Smooth muscle cell (in vitro differentiated cells): ENCODE measurements around the gene GDPD3. TPM values are rescaled to one million over a fixed set of nuclear protein-coding genes. Genes with fewer than 3 reads are reported as not detected.

ENCODE experiments used
- DNase-seq: peaks from one replicate; lab custom pipeline; 2025; ENCODE audit not compliant: unreplicated experiment; lab: John Stamatoyannopoulos, UW
- H2AFZ ChIP-seq: fragments of 200-600 bp; sonication (generic); 2 replicates; pipeline ENCODE4 v1.6.0; 2016; ENCODE audit warnings: antibody characterized with exemption, low read depth, mild to moderate bottlenecking
- H3F3A ChIP-seq: fragments of 200-600 bp; sonication (generic); 2 replicates; pipeline ENCODE4 v1.6.0; 2017; ENCODE audit warnings: antibody characterized with exemption, low read depth
- H3K27ac ChIP-seq: fragments of 200-600 bp; sonication (generic); 2 replicates; pipeline ENCODE4 v1.5.1; 2016; ENCODE audit warnings: low read depth, mild to moderate bottlenecking
- H3K27me3 ChIP-seq: fragments of 200-600 bp; sonication (generic); 2 replicates; pipeline ENCODE4 v1.6.1; 2016; ENCODE audit warnings: low read depth, mild to moderate bottlenecking
- H3K36me3 ChIP-seq: fragments of 200-600 bp; sonication (generic); 2 replicates; pipeline ENCODE4 v1.5.1; 2016; ENCODE audit warnings: low read depth
- H3K4me1 ChIP-seq: fragments of 200-600 bp; sonication (generic); 2 replicates; pipeline ENCODE4 v1.5.1; 2016; ENCODE audit warnings: low read depth
- H3K4me2 ChIP-seq: fragments of 200-600 bp; sonication (generic); 2 replicates; pipeline ENCODE4 v1.6.0; 2016; ENCODE audit warnings: mild to moderate bottlenecking
- H3K4me3 ChIP-seq: fragments of 200-600 bp; sonication (generic); 2 replicates; pipeline ENCODE4 v1.5.1; 2016; ENCODE audit warnings: mild to moderate bottlenecking
- H3K79me2 ChIP-seq: fragments of 200-600 bp; sonication (generic); 2 replicates; pipeline ENCODE4 v1.6.0; 2016; ENCODE audit warnings: low read depth, mild to moderate bottlenecking
- H3K9ac ChIP-seq: fragments of 200-600 bp; sonication (generic); 2 replicates; pipeline ENCODE4 v1.6.0; 2016; ENCODE audit warnings: low read depth
- H3K9me3 ChIP-seq: fragments of 200-600 bp; sonication (generic); replicated peaks from 2 replicates; pipeline ENCODE4 v1.5.1; 2016; ENCODE audit warnings: low read depth
- H4K20me1 ChIP-seq: fragments of 200-600 bp; sonication (generic); 2 replicates; pipeline ENCODE4 v1.6.0; 2016; ENCODE audit warnings: low read depth
- CTCF ChIP-seq: fragments of 200-600 bp; sonication (generic); IDR thresholded peaks from 2 replicates; pipeline ENCODE4 v1.5.1; 2017; ENCODE audit warnings: borderline replicate concordance, mild to moderate bottlenecking, antibody characterized with exemption; ENCODE audit not compliant: insufficient read depth, poor library complexity, severe bottlenecking
- WGBS: methylation state at CpG from one replicate; pipeline ENCODE4 v1.1.7; 2016; ENCODE audit warnings: low lambda C conversion rate; 5-methylcytosine and 5-hydroxymethylcytosine counted together
- polyA plus RNA-seq: library from polyadenylated mRNA; unstranded; fragments of >200 nt; fragmentation: Nextera tagmentation; extraction: Ambion mirVana; gene quantifications from 2 replicates; pipeline ENCODE4 v1.2.1, GENCODE V29; 2016
- total RNA-seq: library from RNA; depleted of rRNA; stranded (reverse); fragments of >200 nt; gene quantifications from 2 replicates; pipeline ENCODE4 v1.2.3, GENCODE V29; 2014

GDPD3 gene
- total and polyA plus RNA-seq, 2 experiments from 2014 or later, result 0.85 to 13.4 TPM

DNA sequence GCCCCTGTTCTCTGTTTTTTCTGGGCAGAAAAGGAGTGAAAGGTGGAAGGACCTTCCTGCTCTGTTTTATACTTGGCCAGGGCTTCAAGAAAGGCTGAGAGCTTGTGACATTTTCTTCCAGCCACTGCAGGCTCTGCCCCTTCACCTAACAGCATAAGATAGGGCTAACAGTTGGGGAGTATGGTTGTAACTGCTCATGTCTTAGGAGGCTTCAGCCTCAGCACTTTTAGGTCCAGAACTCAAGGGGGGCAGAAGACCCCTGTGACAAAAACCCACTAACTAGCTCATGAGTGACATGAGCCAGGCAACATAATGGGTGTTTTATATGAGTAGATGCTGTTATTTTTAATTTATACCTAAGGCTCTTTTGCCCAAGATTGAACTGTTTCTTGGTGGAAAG lies 42.8 kb downstream of the GDPD3 start:
- peaks cover 64% of the 10 kb centered on the region for H3K79me2 ChIP-seq
- H3K36me3 ChIP-seq, result no peaks in the 10 kb centered on the region
- peak overlapping the region; percentile 98 for H3K4me2 ChIP-seq

GRCh38 chr16:30069611-30070462 lies 43.5 kb downstream of the GDPD3 start:
- H3K4me3 ChIP-seq, result no peak overlapping the region
- peaks cover 69% of the 10 kb centered on the region for H4K20me1 ChIP-seq
- TF ChIP-seq CTCF, result no peak
- H3K27ac ChIP-seq, result peak overlapping the region; percentile 45
- WGBS, result 96% methylated on average over 29 of the region's 31 CpGs
- H3K9ac ChIP-seq, result no peak overlapping the region
- peaks cover 18% of the 10 kb centered on the region for H3K4me1 ChIP-seq
- H3K9me3 ChIP-seq, result no peaks in the 10 kb centered on the region
- H3K36me3 ChIP-seq, result no peaks in the 10 kb centered on the region
- H3K79me2 ChIP-seq, result peaks cover 64% of the 10 kb centered on the region
- H2AFZ ChIP-seq, result no peak overlapping the region
- H3F3A ChIP-seq, result peaks cover 57% of the 10 kb centered on the region
- no peaks in the 10 kb centered on the region for H3K27me3 ChIP-seq
- no peak for DNase-seq
- H3K4me2 ChIP-seq, result peak overlapping the region; percentile 98

More for the DNA sequence above, 42.8 kb downstream of the GDPD3 start:
- Histone ChIP-seq H3K27ac (peak overlapping the region; percentile 45), H3K9me3 (no peaks in the 10 kb centered on the region), H3K4me3 (no peak overlapping the region), H3F3A (peaks cover 61% of the 10 kb centered on the region), H4K20me1 (peaks cover 69% of the 10 kb centered on the region), H3K4me1 (peaks cover 18% of the 10 kb centered on the region), H3K27me3 (no peaks in the 10 kb centered on the region), H3K9ac (no peak overlapping the region), H2AFZ (no peak overlapping the region)
- TF ChIP-seq CTCF, result no peak
- no peak for DNase-seq

GRCh38 chr16:30068750-30069610 lies 44.4 kb downstream of the GDPD3 start:
- peaks cover 24% of the 10 kb centered on the region for H3K4me1 ChIP-seq
- no peak overlapping the region for H3K9ac ChIP-seq
- peaks cover 60% of the 10 kb centered on the region for H3F3A ChIP-seq
- H2AFZ ChIP-seq, result no peak overlapping the region
- H3K4me3 ChIP-seq, result no peak overlapping the region
- H3K27me3 ChIP-seq, result no peaks in the 10 kb centered on the region
- 92% methylated on average over 17 of the region's 17 CpGs for WGBS
- TF ChIP-seq CTCF, result peak; percentile 51
- peaks cover 69% of the 10 kb centered on the region for H4K20me1 ChIP-seq
- peak overlapping the region; percentile 98 for H3K27ac ChIP-seq
- no peaks in the 10 kb centered on the region for H3K9me3 ChIP-seq
- peak overlapping the region; percentile 98 for H3K4me2 ChIP-seq
- DNase-seq, result no peak
- peaks cover 64% of the 10 kb centered on the region for H3K79me2 ChIP-seq
- H3K36me3 ChIP-seq, result no peaks in the 10 kb centered on the region
